GM10266 (cell line): ENCODE data around the gene HTR3E.
"Not testable (repeated sequence)": the region's sequence is repeated elsewhere in the genome, so short reads cannot be mapped to it uniquely, and the experiment has no call there.

Experiments used
- DNase-seq: peaks from one replicate; pipeline ENCODE4 v3.0.0; 2012; ENCODE audit errors: extremely low spot score
- TF ChIP-seq, protein P1 (sequence below): IDR thresholded peaks from 2 replicates; pipeline ENCODE4 v1.5.1; 2012; ENCODE audit warnings: mild to moderate bottlenecking, low read depth; ENCODE audit not compliant: control insufficient read depth, insufficient read depth; ENCODE audit errors: missing control alignments

HTR3E gene

DNA sequence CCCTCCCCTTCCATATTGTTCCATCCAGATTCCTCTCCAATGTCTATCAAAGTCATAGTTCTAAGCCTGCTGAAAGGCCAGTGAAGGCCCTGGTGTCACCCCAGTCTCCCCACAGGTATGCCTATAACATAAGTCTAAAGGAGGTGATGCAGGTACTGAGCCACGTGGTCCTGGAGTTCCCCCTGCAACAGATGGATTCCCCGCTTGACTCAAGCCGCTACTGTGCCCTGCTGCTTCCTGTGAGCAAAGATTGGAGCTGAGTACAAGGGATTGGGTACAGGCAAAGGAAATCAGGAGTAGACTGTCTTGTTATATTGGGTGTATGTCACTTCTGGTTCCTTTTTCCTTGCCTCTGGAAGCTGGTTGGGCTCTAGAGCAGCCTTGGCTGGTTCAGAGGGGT lies 46.5 kb downstream of the HTR3E start:
- DNase-seq, result no peak
- TF ChIP-seq, protein P1, sequence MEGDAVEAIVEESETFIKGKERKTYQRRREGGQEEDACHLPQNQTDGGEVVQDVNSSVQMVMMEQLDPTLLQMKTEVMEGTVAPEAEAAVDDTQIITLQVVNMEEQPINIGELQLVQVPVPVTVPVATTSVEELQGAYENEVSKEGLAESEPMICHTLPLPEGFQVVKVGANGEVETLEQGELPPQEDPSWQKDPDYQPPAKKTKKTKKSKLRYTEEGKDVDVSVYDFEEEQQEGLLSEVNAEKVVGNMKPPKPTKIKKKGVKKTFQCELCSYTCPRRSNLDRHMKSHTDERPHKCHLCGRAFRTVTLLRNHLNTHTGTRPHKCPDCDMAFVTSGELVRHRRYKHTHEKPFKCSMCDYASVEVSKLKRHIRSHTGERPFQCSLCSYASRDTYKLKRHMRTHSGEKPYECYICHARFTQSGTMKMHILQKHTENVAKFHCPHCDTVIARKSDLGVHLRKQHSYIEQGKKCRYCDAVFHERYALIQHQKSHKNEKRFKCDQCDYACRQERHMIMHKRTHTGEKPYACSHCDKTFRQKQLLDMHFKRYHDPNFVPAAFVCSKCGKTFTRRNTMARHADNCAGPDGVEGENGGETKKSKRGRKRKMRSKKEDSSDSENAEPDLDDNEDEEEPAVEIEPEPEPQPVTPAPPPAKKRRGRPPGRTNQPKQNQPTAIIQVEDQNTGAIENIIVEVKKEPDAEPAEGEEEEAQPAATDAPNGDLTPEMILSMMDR, result no peak

DNA sequence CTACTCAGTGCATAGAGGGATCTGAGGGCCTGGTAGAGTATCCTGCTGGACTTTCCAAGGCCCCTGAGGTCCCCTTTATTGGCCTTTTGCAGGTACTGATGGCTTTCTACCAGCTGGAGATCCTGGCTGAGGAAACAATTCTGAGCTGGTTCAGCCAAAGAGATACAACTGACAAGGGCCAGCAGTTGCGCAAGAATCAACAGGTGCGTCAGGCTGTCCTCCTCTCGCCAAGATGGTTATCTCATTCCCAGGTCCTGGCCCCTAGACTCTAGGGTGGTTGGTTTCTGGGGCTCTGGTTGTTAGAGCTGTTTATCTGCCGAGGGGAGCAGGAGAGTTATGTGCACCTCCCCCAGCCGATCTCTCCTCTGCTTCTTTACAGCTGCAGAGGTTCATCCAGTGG lies 47.6 kb downstream of the HTR3E start:
- DNase-seq, result no peak
- TF ChIP-seq, protein P1, result no peak

DNA sequence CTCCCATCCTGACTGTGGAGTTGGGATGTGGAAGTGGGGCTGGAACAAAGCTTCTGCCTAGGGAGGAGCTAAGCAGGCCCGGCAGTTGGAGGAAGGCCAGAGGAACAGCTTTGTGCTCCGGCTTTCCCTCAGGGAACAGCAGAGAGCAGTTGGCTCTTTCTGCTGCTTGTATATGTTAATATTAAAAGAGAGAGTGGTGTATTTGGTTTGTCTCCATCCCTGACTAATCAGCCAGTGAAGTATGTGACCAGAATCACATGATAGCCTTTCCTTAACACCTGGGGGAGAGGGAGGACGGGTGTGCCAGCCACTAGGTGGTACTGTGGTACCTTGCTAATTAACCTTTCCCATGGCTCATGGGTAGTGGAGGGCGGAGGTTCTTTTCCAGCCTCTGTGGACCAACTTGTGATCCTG lies 48.3 kb downstream of the HTR3E start:
- TF ChIP-seq, protein P1, result peak; percentile 60
- no peak for DNase-seq

DNA sequence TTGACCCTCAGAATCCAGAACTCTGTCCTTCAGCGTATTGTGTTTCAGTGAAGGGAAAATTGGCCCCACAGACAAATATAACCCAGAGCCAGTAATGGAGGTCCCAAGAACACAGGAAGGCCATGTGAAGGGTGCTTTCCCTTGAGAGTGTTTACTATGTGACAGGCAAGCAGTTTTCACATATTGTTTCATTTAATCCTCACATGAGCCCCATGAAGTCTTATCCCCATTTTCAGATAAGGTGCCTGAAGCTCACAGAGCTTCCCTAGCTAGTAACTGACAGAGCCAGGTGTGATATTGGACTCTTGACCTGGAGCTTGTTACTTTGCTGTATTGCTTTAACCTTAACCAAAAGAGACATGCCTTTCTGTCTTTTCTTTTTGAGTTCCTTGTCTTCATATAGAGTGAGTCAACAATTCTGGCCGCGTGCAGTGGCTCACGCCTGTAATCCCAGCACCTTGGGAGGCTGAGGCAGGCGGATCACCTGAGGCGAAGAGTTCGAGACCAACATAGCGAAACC lies 48.9 kb downstream of the HTR3E start:
- TF ChIP-seq, protein P1, result no peak
- no peak for DNase-seq

DNA sequence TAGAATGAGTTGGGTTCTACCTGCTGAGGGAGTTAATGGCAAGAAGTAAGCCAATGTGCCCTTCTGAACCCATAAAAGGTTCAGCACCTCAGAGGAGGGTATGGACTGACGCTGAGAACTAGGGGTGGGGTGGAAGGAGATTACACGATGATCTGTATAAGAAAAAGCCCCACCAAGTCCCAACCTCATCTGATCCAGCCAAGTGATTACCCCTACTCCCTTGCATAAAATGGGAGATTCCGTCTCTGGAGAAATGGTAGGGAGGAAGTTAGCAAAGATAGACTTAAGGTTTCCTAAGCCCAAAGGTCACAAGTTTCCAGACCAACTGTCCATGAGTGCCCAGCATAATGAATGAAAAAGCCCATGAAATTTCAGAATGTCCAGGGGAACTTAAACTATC lies 51.2 kb downstream of the HTR3E start:
- TF ChIP-seq, protein P1, result no peak

DNA sequence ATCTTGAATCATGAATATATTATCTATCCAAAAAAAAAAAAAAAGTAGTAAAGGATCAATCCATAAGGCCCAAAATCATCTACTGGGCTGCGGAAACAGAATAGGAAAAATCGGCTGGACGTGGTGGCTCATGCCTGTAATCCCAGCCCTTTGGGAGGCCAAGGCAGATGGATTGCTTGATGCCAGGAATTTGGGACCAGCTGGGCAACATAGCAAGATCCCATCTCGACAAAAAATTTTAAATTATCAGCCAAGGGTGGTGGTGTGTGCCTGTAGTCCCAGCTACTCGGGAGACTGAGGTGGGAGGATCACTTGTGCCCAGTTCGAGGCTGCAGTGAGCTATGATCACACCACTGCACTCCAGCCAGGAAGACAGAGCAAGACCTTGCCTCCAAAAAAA lies 52.3 kb downstream of the HTR3E start:
- TF ChIP-seq, protein P1, result no peak
- no peak for DNase-seq

More for the DNA sequence above, 51.2 kb downstream of the HTR3E start:
- no peak for DNase-seq

DNA sequence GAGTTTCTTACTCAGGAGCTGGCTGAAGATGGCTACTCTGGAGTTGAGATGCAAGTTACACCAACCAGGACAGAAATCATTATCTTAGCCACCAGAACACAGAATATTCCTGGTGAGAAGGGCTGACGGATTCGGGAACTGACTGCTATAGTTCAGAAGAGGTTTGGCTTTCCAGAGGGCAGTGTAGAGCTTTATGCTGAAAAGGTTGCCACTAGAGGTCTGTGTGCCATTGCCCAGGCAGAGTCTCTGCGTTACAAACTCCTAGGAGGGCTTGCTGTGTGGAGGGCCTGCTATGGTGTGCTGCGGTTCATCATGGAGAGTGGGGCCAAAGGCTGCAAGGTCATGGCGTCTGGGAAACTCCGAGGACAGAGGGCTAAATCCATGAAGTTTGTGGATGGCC lies 52.9 kb downstream of the HTR3E start:
- DNase-seq, result not testable (repeated sequence)
